NCI-H128 (cell line): ENCODE measurements around the gene EXOC3.
A peak's percentile ranks its signal among the peaks of the same experiment; 100 is the strongest.
"Not testable (repeated sequence)": the region's sequence is repeated elsewhere in the genome, so short reads cannot be mapped to it uniquely, and the experiment has no call there.

Source experiments
- DNase-seq: peaks from one replicate; lab custom pipeline; 2025; ENCODE audit not compliant: unreplicated experiment; lab: John Stamatoyannopoulos, UW

EXOC3 gene

DNA sequence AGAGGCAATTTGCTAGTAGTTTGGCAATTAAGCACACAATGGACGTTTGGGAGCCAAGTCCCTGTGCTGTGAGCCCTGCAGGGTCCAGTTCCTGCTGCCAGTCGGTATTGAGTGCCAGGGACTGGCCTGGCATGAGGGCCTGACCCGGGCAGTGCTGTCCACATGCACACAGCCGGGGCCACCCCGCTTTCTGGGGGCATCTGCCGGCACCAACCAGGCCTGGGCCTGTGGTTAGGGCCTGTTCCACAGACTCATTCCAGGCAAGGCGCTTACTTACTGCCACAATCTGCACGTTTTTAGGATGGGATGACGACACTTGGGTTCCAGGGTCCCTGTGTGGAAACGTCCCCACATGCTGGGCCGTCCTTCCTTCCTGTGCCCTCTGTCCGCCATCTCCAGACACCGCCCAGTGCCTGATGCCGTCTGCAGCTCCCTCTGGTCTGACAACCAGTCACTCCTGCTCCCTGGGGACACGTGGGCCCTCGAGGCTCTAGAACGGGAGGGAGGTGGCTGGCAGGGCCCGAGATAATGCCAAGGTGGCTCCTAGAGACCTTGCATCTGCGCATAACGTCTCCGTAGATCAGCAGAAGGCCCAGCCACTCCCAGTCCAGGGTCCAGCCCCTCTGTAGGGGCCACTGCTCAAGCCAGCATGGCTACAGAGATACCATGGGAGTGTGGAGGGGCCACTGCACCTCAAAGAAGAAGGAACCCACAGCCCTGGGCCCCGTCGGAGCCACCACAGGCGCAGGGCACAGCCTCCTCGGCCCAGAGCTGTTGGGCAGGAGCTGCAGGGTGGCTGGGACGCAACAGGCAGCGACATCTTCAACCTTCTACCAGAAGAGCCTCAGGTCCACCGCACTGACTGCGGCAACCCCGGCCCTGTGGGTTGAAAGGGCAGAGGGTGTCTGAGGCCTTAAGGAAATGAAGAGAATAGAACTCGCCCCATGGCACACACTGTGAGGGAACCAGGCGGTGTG, 56.5 kb downstream of the EXOC3 start:
- DNase-seq: no peak

DNA sequence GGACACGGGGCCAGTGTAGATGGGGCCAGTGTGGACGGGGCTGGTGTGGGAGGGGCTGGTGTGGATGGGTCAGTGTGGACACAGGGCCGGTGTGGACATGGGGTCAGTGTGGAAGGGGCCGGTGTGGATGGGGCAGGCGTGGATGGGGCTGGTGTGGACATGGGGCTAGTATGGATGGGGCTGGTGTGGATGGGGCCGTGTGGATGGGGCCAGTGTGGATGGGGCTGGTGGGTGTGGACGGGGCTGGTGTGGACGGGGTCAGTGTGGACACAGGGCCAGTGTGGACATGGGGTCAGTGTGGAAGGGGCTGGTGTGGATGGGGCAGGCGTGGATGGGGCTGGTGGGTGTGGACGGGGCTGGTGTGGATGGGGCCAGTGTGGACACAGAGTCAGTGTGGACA, 57.5 kb downstream of the EXOC3 start:
- DNase-seq: no peak

GRCh38 chr5:501105-501830, 58.3 kb downstream of the EXOC3 start:
- DNase-seq: no peak

GRCh38 chr5:501831-502184, 58.8 kb downstream of the EXOC3 start:
- no peak for DNase-seq

GRCh38 chr5:502325-503079, 59.5 kb downstream of the EXOC3 start:
- DNase-seq: no peak

DNA sequence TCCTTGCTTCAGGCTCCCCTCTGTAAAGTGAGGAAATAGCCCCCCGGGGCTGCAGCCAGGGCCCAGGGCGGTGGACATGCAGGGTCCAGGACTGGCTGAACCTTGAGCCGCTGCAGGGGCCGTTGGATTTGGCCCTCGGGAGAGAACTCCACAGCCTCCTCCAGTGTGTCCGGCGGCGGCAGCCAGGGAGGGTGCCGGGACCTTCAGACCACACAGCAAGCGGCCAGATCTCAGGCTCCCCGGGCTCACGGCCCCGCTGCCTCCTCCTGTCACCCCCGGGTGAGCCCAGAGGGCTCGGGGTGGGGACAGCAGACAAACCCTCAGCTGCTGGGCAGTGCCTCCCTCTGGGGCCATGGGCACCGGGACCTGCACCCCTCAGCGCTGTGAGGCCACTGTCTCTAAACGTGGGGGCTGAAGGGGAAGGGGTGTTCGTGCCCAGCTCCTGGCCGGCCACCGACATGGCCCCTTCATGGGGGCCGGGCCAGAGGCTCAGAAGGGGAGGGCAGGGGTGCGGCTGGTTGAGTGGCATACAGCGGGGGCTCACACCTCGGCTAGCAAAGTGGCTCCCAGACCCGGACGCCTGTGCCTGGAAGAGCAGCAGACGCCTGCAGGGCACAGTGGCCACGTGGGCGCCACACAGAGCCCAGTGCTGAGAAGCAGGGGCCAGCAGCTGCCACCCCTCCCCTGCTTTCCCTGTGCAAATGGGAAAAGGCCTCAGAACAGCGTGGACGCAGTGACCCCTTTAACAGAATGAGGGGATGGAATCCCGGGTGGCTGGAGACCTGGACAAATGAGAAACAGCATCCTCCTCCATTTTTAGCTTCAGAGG, 61.6 kb downstream of the EXOC3 start:
- DNase-seq: no peak

DNA sequence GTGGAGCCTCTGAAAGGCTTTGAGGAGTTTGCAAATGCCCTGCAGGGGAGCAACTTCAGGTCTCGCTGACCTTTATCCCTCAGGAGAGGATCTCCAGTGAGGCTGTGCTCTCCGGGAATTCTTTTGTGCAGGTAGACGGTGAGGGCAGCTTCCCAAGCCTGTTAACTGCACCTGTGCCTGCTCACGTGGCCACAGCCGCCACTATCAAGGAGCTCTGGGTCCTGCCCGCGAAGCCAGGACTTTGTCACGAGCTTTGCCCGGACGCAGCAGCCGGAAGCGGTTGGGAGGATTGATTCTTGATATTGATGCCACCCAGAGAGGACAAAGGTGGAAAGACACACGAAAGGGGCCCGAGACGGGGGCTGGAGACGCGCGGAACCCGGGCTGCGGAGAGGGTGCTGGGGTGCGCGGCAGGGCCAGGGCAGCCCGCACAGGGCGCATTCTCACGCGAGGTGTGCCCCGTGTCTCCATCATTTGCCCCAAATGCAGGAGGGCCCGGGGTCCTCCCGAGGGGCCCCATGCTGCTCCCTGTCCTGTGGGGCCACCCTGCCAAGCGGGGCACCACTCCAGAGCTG, 63.1 kb downstream of the EXOC3 start:
- peak; percentile 19 for DNase-seq

- not testable (repeated sequence) for DNase-seq
Observed at GRCh38 chr5:507986-508575, 65.1 kb downstream of the EXOC3 start.

DNA sequence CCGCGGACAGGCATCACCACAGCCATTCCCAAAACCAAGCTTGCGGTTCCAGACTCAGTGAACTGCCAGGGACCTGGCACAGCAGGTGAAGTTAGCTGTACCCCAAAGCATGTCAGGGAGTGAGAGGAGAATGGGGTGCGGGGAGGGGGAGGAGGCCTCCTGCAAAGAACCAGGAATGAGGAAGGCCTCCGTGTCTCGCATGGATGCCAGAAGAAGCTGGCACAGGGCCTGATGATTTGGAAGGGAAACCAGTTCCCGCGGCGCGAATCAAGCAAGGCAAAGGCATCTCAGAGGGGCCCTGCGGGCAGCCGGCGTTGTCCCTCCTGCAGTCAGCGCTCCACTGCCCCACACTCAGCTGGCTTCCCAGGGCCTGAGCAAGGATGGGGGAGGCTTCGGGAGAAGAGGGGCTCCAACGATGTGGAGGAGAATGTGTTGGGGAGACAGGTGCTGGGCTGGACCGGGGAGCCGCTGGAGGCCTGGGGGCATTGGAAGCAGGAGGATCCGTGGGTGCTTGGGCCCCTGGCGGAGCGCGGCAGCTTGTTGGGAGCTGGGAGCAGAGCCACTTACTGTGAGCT, 66.7 kb downstream of the EXOC3 start:
- no peak for DNase-seq

- no peak for DNase-seq
Observed at GRCh38 chr5:510521-510920, 67.5 kb downstream of the EXOC3 start.

DNA sequence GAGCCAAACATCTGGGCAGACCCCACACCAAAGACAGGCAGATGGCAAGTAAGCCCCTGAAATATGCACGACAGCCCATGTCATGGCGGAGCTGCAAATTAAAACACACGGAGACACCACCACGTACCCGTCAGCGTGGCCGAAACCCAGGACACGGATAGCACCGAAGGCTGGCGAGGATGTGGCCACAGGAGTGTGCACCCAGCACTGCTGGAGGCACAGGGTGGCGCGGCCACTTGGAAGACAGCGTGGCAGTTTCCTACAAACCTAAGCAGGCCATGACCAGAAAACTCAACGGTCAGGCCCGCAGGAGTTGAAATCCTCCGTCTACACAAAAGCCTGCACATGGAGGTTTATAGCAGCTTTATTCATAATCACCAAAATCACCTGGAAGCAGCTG, 68.5 kb downstream of the EXOC3 start:
- DNase-seq: no peak

- no peak for DNase-seq
Observed at GRCh38 chr5:513216-514100, 70.5 kb downstream of the EXOC3 start.

GRCh38 chr5:514101-514485, 71.1 kb downstream of the EXOC3 start:
- no peak for DNase-seq

DNA sequence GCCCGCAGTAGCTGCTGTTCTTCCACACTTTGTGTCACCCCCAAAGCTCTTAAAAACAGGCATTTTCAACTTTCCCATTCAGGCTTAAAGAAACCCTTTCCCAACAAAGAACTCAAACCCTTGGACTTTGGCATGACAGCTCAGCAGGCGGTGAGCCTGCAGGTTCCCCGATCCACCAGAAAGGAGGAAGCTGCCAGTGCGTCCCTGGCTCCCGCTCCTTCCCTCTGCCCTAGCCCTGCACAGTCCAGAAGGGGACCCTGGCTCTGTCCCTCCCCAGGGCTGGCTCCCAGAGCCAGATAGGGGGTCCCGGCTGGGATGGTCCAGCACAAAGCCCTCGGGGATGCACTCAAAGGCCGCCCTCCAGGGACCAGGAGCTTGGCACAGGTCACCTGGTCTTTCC, 71.7 kb downstream of the EXOC3 start:
- no peak for DNase-seq

GRCh38 chr5:515273-515836, 72.4 kb downstream of the EXOC3 start:
- no peak for DNase-seq

DNA sequence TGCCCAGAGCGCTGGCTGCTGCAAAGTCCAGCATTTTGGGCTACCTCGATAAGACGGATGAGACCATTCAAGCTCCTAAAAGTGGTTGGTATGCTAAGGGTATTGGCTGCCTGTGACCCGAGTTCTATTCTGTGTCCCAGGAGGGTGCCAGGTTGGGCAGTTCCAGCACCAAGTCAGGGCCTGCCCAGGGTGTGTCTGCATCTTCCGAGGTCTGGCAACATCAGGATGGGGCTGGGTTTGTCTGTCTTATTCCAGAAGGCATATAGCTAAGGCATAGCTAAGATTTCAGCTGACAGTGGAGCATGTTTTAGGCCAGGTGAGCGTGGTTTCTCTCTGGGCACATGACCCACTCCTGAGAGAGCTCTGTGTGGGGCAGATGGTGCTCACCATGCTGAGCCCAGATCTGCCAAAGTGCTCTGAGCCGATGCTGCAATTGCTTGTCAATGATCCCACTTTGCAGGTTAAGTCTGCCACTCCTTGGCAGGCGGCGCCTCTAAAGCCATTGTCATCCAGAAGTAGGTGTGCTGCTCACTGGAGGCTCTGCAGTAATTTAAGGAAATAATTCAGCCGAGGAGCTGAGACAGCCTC, 73.5 kb downstream of the EXOC3 start:
- no peak for DNase-seq
